ENCODE measurements around the gene TFEB.

Gene TFEB

GRCh38 chr6:41763470-41763869 lies 28.1 kb upstream of the TFEB start:
- no peak for DNase-seq

- DNase-seq: no peak
Measured at GRCh38 chr6:41759905-41760579, 24.6 kb upstream of the TFEB start.

DNA sequence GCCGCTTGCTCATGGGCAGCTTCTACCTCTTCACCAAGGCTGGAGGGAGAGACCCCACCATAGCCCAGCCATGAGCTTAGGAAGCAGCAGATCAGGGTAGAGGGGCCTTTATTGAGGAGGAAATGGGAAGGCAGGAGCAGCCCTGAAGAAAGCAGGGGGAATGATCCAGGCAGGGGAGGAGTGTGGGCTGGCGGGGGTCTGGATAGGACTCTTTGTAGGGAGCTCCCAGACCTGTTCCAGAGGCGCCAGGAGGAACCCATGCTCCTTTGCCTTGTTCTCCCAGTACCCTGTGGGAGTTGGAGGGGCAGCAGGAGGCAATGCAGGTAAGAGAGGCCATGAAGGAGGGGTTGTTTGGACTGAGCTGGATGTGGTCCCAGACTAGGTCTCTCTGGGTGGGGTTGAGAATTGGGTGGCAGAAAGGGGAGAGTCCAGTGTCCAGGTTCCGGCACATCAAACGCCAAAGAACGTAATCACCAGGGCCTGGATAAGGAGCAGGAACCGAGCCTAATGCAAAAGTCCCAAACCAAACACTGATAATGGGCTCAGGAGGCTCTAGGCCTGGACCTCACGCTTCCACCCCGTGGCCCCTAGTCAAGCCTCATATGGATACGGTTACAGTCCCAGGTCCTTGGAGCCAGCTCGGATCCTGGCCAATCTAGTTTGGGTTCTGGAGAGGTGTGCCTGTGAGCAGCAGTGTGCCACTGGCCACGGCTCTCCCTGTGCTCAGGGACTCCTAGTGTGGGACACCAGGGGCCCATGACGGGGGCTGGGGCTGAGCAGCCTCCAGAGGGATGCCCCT lies 23.9 kb upstream of the TFEB start:
- no peak for DNase-seq

DNA sequence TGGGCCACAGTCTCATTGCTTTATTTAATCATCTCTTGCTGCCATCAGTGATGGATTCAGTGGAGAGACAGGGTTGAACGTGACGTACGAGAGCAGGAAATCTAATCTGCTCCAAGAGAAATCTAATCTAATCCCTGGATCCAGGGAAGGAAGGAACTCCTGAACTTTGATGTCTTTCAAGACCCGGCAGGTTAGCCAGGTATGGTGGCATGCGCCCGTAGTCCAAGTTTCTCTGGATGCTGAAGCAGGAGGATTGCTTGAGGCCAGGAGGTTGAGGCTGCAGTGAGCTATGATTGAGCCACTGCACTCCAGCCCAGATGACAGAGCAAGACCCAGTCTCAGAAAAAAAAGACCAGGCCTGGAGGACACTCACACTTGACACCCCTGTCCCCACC lies 23.2 kb upstream of the TFEB start:
- no peak for DNase-seq

- DNase-seq: no peak
Measured at GRCh38 chr6:41757931-41758640, 22.7 kb upstream of the TFEB start.

GRCh38 chr6:41757271-41757670 lies 21.9 kb upstream of the TFEB start:
- DNase-seq: no peak

- no peak for DNase-seq
Measured at GRCh38 chr6:41756354-41756753, 20.9 kb upstream of the TFEB start.

DNA sequence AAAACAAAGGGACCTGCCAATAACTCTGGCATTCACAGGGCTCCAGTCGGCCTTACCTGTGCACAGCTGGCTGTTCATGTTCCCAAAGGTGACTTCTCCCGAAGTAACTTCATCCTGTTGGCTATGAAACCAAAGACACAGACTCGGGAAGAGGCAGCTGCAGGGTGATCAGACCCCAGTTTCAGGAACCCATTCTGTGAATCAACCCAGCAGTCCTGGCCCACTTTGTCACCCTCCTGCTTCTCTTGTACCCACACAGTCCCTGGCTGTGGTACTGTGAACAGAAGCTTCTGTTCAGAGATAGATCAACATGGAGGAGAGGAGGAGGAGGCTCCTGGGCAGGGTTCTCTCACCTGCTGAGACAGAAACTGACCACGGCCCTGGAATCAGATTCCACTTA lies 20.5 kb upstream of the TFEB start:
- DNase-seq: no peak

GRCh38 chr6:41750374-41750773 lies 15.0 kb upstream of the TFEB start:
- DNase-seq: no peak

DNA sequence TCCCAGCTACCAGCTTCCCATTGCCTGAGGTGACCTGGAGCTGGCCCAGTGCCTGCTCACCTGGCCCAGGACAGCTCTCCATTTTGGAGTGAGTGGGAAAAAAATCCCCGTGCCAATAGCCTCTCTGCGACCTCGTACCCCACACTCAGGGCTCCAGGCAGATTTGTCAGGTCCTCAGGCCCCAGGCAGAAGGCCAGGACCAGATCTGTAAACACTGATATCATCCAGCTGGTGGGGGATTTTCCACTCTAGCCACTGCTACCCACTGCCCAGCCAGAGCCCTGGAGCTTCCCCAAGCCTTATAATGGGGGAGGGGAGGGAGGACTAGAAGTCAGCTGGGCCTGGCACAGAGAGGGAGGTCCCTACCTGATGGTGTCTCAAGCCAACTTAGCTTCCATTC lies 13.1 kb upstream of the TFEB start:
- no peak for DNase-seq

- DNase-seq: no peak
Measured at GRCh38 chr6:41748102-41748477, 12.7 kb upstream of the TFEB start.

DNA sequence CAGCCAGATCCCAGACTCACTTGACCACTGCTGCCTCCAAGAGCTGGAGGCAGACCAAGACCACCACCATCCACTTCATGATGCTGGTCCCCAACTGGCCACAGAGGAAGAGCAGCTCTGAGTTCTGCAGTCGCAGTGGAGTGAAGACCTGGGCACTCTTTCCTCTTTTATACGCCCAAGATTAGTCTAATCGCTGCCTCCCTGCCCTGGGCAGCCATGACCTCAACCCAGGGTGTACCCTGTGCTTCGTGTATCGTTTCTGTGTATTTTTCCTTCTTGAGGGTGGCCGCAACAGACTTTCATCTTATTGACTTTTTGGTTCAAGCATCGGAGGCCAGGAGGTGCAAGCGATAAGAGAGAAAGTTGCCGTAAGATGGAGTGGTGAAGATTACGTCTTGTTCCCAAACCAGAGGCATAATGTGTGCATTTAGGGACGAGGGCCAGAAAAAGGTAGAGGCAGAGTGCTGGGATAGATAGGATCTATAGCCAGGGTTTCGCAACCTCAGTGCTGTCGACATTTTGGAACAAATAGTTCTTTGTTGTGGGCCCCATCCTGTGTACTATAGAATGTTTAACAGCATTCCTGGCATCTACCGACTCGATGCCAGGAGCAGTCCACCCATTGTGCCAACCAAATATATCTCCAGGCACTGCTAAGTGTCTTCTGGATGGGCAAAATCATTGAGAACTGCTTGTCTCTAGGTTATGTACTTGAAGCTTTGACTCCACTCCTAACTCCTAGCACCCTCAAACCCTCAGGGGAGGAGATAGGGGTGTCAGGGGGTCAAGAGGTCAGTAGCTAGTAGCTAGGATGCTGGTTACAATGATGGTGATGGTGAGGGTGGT lies 12.1 kb upstream of the TFEB start, which contains the start of gene PGC:
PGC (minus strand) TSS at position 142 of the 846 bp plus-strand sequence; CDS start at position 79, 63 bp downstream.
- DNase-seq: no peak

DNA sequence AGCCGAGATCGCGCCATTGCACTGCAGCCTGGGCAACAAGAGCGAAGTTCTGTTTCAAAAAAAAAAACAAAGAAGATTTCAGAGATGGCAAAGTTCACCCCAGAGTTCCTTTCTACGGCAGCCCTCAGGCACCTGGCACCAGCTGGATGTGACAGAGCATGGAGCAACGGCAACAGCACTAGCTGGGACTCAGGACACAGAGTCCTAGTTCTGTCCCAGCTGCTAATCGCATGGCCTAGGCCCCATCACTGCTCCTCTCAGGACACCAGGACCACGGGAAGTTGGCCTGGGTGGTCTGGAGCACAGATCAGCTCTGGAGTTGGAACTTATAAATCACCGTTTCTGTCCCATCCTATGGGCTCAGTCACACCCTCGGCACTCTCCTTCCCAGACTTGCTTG lies 10.7 kb upstream of the TFEB start:
- DNase-seq: no peak

DNA sequence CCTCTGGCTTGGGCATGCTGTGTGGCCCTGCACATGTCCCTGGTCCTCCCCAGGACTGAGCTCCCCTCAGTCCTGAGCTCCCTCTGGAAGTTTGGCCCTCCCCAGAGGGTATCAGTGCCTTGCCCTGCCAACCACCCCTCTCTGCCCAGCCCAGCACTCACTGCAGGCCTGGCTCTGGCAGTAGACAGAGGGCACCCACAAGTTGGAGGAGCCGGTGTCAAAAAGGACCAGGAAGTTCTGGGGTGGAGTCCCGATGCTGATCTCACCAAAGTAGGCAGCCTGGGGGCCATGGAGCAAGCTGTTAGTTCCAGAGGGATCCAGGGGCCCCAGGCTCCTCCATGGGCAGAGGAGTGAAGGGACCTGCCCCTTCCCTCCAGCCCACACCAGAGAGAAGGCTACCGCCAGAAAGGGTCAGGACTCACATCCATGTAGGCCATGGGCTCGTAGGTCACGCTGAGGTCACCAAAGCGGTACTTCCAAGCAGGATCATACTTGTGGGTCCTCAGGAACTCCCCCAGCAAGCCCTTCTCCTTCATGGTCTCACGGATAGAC lies 8.9 kb upstream of the TFEB start:
- DNase-seq: no peak

DNA sequence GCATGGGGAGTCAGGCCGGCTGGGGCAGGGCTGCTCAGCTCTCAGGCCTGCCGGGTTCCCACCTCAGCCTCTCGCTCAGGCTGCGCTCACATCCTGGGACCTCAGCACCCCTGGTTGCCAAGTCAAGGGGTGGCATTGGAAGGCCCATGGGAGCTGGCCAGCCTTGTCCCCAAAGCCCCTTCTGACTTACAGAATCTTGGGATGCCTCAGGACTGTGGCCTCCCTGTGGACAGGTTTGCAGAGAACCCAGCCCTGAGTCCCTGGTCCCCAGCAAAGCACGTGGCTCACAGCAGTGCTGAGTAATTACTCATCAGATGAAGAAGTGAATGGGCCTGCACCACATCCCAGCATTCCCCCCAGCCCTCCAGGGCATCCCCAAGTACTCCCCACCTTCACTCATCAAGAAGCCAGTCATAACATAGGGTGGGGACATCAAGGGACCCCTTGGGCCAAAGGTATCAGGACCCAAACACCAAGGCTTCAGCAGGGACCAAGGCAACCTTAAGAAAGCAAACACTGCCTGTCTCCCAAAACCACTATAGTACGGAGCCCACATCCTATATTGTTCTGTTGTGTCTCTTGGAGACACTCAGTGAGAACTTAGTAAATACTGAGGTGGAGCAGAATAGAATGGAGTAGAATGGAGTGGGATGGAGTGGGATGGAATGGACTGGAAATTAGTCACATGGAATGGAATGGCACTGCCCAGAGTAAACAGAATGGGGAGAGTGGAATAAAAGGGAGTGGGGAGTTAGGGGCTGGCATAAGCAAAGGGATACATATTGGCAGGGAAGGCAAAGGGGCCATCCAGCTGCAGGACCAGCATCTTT lies 8.2 kb upstream of the TFEB start:
- DNase-seq: no peak

DNA sequence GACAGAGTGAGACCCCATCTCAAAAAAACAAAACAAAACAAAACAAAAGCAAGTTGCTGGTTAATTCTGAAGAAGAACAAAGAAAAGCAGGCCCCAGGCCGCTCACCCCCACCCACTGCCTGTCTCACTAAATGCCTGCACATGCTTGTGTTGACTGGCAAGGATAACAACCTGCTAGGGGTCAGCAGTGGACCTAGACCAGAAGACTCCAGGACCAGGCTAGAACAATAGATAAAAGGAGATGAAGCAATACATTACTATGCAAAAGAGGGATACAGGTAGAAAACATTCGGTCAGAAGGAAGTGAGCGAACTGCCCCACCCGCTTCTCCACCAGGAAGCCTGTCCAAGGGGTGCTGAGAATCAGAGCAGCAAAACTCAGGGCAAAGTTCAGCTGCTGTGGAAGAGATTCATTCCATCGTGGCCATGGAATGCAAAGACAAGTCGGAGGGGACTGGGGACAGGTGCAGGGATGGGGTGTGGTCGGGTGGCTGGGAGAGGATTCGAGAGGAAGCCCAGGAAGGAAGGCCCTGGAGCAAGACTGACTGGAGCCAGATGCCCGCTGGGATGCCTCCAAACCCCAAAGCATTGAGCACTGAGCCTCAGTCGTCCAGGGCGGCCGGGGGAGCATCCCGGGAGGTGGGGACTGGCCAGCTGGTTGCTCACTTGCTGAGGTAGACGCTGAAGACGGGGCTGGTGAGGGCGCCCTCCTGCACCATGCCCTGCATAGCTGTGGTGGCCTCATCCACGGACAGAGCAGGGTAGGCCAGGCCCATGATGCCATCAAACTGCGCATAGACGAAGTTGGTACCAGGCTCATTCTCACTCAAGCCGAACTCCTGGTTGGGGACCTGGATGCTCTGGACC lies 6.5 kb upstream of the TFEB start:
- no peak for DNase-seq

- DNase-seq: no peak
Measured at GRCh38 chr6:41740366-41741162, 5.2 kb upstream of the TFEB start.

- no peak for DNase-seq
Measured at GRCh38 chr6:41739041-41739440, 3.6 kb upstream of the TFEB start.

- DNase-seq: no peak
Measured at GRCh38 chr6:41737591-41738130, 2.3 kb upstream of the TFEB start.
